GM12891 (cell line): Measurements from ENCODE around the gene ZNF148.

Source experiments
- DNase-seq: peaks from one replicate; pipeline ENCODE4 v3.0.0; 2011; ENCODE audit warnings: low spot score; ENCODE audit not compliant: insufficient read length
- FAIRE-seq: peaks from 2 replicates; lab custom pipeline; 2011; peaks lifted over from hg19 to GRCh38; lab: Jason Lieb, UNC
- PAX5 ChIP-seq: IDR thresholded peaks from 2 replicates; pipeline ENCODE4 v1.6.1; 2011; ENCODE audit warnings: low read length, moderate library complexity, mild to moderate bottlenecking; ENCODE audit not compliant: insufficient read depth, severe bottlenecking
- POLR2A ChIP-seq: IDR thresholded peaks from 2 replicates; pipeline ENCODE4 v1.6.1; 2011; ENCODE audit warnings: low read depth, low read length, control low read depth
- POLR2AphosphoS5 ChIP-seq: IDR thresholded peaks from 2 replicates; pipeline ENCODE4 v1.6.1; 2011; ENCODE audit warnings: low read depth, low read length, control low read depth
- POU2F2 ChIP-seq: IDR thresholded peaks from 2 replicates; pipeline ENCODE4 v1.6.1; 2011; ENCODE audit warnings: low read depth, mild to moderate bottlenecking, control low read depth, low read length, moderate library complexity
- SPI1 ChIP-seq: IDR thresholded peaks from 2 replicates; pipeline ENCODE4 v1.6.1; 2011; ENCODE audit warnings: low read depth, low read length, control low read depth
- TAF1 ChIP-seq: IDR thresholded peaks from 2 replicates; pipeline ENCODE4 v1.6.1; 2011; ENCODE audit warnings: low read depth, low read length, control low read depth

The ZNF148 gene

GRCh38 chr3:125240496-125240895, 134.6 kb downstream of the ZNF148 start:
- FAIRE-seq (no peak), DNase-seq (no peak)
- no peak for TF ChIP-seq PAX5
- TF ChIP-seq TAF1, result no peak
- TF ChIP-seq POLR2AphosphoS5, result no peak
- TF ChIP-seq POU2F2, result no peak
- no peak for TF ChIP-seq SPI1
- TF ChIP-seq POLR2A, result no peak

GRCh38 chr3:125239266-125239665, 135.9 kb downstream of the ZNF148 start:
- DNase-seq (no peak), FAIRE-seq (no peak)
- TF ChIP-seq POLR2AphosphoS5 (no peak), POLR2A (no peak), TAF1 (no peak), SPI1 (no peak), POU2F2 (no peak)

- FAIRE-seq (no peak), DNase-seq (no peak)
- TF ChIP-seq POLR2AphosphoS5 (no peak), TAF1 (no peak), PAX5 (no peak), POLR2A (no peak), POU2F2 (no peak), SPI1 (no peak)
Observed at GRCh38 chr3:125238759-125239158, 136.4 kb downstream of the ZNF148 start.

- no peak for FAIRE-seq
- TF ChIP-seq SPI1 (no peak), TAF1 (no peak), PAX5 (no peak), POLR2A (no peak), POLR2AphosphoS5 (no peak), POU2F2 (no peak)
- no peak for DNase-seq
Observed at GRCh38 chr3:125236331-125236903, 138.7 kb downstream of the ZNF148 start.

- DNase-seq (no peak), FAIRE-seq (no peak)
- TF ChIP-seq TAF1 (no peak), SPI1 (no peak), PAX5 (no peak), POLR2AphosphoS5 (no peak), POLR2A (no peak), POU2F2 (no peak)
Observed at GRCh38 chr3:125234831-125235230, 140.3 kb downstream of the ZNF148 start.

- FAIRE-seq, result no peak
- DNase-seq, result no peak
- TF ChIP-seq POLR2A (no peak), SPI1 (0 out of 2 replicates have a peak, but pooled peaks have one; percentile 31), TAF1 (no peak)
Observed at GRCh38 chr3:125232401-125232800, 142.7 kb downstream of the ZNF148 start.

GRCh38 chr3:125231895-125232294, 143.2 kb downstream of the ZNF148 start:
- TF ChIP-seq POLR2A (no peak), TAF1 (no peak), POU2F2 (no peak), POLR2AphosphoS5 (no peak), PAX5 (no peak), SPI1 (no peak)
- no peak for DNase-seq
- peak; percentile 56 for FAIRE-seq

GRCh38 chr3:125229707-125230106, 145.4 kb downstream of the ZNF148 start:
- FAIRE-seq (no peak), DNase-seq (no peak)
- TF ChIP-seq POLR2A (no peak), POLR2AphosphoS5 (no peak), POU2F2 (no peak), TAF1 (no peak), PAX5 (no peak), SPI1 (no peak)

GRCh38 chr3:125229168-125229567, 146.0 kb downstream of the ZNF148 start:
- DNase-seq (no peak), FAIRE-seq (no peak)
- TF ChIP-seq POLR2A, result no peak
- TF ChIP-seq POLR2AphosphoS5, result no peak
- TF ChIP-seq PAX5, result no peak
- TF ChIP-seq POU2F2, result no peak
- no peak for TF ChIP-seq TAF1
- no peak for TF ChIP-seq SPI1

GRCh38 chr3:125221831-125222230, 153.3 kb downstream of the ZNF148 start:
- no peak for DNase-seq
- FAIRE-seq, result no peak
- no peak for TF ChIP-seq POU2F2
- no peak for TF ChIP-seq SPI1
- TF ChIP-seq TAF1, result no peak
- no peak for TF ChIP-seq POLR2A
- TF ChIP-seq PAX5, result no peak
- TF ChIP-seq POLR2AphosphoS5, result no peak
